Activated CD8-positive, alpha-beta memory T cell treated with anti-CD3 and anti-CD28 coated beads for 1 hour (primary cell): Measurements from ENCODE around the gene ASGR1.
"Not testable (repeated sequence)": the region's sequence is repeated elsewhere in the genome, so short reads cannot be mapped to it uniquely, and the experiment has no call there.

ENCODE experiments used
- DNase-seq, 2 donors: peaks; one replicate each; pipeline ENCODE4 v3.0.0-alpha.2; 2020; ENCODE audit warnings: low read depth in 1 of 2; ENCODE audit errors: extremely low read depth in 1 of 2

Gene ASGR1

DNA sequence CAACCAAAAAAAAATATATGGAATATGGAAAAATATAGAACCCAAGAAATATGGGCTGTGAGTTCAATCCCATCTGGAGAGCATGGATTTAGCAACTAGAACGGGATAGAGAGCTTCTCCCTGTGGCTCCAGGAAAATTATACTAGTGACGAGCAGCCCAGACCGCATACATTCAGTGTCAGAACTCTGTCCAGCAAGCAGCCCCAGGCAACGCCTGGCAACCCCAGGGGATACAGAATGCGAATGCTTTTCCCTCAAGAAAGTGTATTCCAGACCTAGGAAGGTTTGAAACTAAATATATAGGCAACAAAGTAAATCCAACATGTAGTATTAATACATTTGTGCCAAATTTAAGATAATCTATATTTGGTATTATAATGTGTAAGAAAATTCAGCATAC is 51.0 kb downstream of the ASGR1 start:
- no peak for DNase-seq

DNA sequence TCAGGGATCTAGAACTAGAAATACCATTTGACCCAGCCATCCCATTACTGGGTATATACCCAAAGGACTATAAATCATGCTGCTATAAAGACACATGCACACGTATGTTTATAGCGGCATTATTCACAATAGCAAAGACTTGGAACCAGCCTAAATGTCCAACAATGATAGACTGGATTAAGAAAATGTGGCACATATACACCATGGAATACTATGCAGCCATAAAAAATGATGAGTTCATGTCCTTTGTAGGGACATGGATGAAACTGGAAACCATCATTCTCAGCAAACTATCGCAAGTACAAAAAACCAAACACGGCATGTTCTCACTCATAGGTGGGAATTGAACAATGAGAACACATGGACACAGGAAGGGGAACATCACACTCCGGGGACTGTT is 51.7 kb downstream of the ASGR1 start:
- not testable (repeated sequence) for DNase-seq

DNA sequence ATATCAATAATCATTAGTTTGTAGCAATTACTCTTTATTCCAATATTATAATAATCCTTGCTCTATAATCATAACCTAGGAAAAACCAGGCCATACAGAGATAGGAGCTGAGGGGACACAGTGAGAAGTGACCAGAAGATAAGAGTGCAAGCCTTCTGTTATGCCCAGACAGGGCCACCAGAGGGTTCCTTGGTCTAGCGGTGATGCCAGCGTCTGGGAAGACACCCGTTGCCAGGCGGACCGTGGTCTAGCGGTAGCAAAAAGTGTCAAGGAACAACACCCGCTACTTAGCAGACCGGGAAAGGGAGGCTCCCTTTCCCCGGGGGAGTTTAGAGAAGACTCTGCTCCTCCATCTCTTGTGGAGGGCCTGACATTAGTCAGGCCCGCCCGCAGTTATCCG is 52.8 kb downstream of the ASGR1 start:
- DNase-seq, result not testable (repeated sequence)

DNA sequence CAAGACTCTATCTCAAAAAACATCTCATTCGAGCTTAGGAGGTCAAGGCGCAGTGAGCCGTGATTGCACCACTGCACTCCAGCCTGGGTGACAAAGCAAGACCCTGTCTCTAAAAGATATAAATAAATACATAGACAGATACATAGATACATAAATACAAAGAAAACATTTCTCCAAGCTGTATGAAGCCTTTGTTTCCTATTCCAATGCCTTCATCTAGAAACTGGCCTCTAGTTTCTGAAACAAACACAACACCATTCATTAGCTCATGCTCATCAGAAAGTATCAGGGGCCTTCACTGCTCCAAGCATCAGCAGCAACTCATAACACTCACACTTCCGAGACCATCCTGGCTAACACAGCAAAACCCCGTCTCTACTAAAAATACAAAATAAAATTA is 54.2 kb downstream of the ASGR1 start:
- DNase-seq, result no peak

DNA sequence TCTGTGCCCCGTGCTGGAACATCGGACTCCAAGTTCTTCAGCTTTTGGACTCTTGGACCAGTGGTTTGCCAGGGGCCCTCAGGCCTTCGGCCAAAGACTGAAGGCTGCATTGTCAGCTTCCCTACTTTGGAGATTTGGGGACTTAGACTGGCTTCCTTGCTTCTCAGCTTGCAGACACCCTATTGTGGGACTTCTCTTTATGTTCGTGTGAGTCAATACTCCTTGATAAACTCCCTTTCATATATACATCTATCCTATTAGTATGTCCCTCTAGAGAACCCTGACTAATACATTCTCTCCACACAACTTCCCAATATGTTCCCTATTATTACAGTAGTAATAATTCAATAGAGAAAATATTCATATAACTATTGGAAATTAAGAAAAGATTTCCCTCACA is 55.3 kb downstream of the ASGR1 start:
- DNase-seq, result no peak
